VCaP (cell line): ENCODE measurements around the gene ANTXR1.

Source experiments
- H3K27ac ChIP-seq: fragments of 450-650 bp; 2 replicates; pipeline ENCODE4 v1.5.1; 2017
- CTCF ChIP-seq: fragments of 450-650 bp; conservative IDR thresholded peaks from 2 replicates; pipeline ENCODE4 v1.5.1; 2017; ENCODE audit warnings: mild to moderate bottlenecking, moderate library complexity

The ANTXR1 gene

GRCh38 chr2:68974946-68975665 lies 37.9 kb upstream of the ANTXR1 start:
- no peak for TF ChIP-seq CTCF
- H3K27ac ChIP-seq, result no peak overlapping the region

- TF ChIP-seq CTCF, result no peak
- H3K27ac ChIP-seq, result no peak overlapping the region
Measured at GRCh38 chr2:68975844-68976243, 37.1 kb upstream of the ANTXR1 start.

GRCh38 chr2:68977453-68977852 lies 35.5 kb upstream of the ANTXR1 start:
- TF ChIP-seq CTCF, result no peak
- no peak overlapping the region for H3K27ac ChIP-seq

GRCh38 chr2:68978098-68978497 lies 34.9 kb upstream of the ANTXR1 start:
- no peak overlapping the region for H3K27ac ChIP-seq
- TF ChIP-seq CTCF, result no peak

- no peak for TF ChIP-seq CTCF
- no peak overlapping the region for H3K27ac ChIP-seq
Measured at GRCh38 chr2:68980956-68981355, 32.0 kb upstream of the ANTXR1 start.

- no peak for TF ChIP-seq CTCF
- H3K27ac ChIP-seq, result no peak overlapping the region
Measured at GRCh38 chr2:68987021-68987503, 25.9 kb upstream of the ANTXR1 start.

GRCh38 chr2:68989035-68989434 lies 23.9 kb upstream of the ANTXR1 start:
- no peak for TF ChIP-seq CTCF
- H3K27ac ChIP-seq, result no peak overlapping the region
